ENCODE data around the gene TFPI.

GRCh38 chr2:187504312-187504921, 49.8 kb downstream of the TFPI start:
- TF ChIP-seq POLR2A (IDR thresholded peaks at IDR 0.05) (no peak), CTCF (IDR thresholded peaks at IDR 0.05) (no peak)
